Spleen (tissue), 7 donors: ENCODE data around the gene NUDT3.
"Not testable (repeated sequence)": the region's sequence is repeated elsewhere in the genome, so short reads cannot be mapped to it uniquely, and the experiment has no call there.

Experiments
- CTCF ChIP-seq, 11 experiments: fragments of 200-600 bp in 7 of 11; fragments of 450-650 bp in 4 of 11; sonication (generic) in 4 of 11; IDR thresholded peaks in 8 of 11; conservative IDR thresholded peaks in 3 of 11; 1 replicate in 7 of 11; 2 replicates in 4 of 11; pipeline versions ENCODE4 v1.4.0 to v1.8.0; 2016 to 2021; ENCODE audit warnings: antibody characterized with exemption in 11 of 11, inconsistent platforms in 4 of 11, mild to moderate bottlenecking in 1 of 11
- POLR2A ChIP-seq, 3 donors: fragments of 450-650 bp; IDR thresholded peaks; one replicate each; pipeline ENCODE4 v1.5.1; 2017; ENCODE audit warnings: antibody characterized with exemption in 3 of 3, mild to moderate bottlenecking in 1 of 3
- donor health status: DM: no; HTN: no; CAD: no; lungs with moderate emphysema.
- donor health status: DM: no; HTN: no; CAD: no.
- donor health status: DM: no; HTN: no; CAD: no.

DNA sequence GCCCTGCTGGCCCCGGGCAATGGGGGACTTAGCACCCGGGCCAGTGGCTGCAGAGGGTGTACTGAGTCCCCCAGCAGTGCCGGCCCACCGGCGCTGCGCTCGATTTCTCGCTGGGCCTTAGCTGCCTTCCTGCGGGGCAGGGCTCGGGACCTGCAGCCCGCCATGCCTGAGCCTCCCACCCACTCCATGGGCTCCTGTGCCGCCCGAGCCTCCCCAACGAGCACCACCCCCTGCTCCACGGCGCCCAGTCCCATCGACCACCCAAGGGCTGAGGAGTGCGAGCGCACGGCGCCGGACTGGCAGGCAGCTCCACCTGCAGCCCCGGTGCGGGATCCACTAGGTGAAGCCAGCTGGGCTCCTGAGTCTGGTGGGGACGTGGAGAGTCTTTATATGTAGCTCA lies 123.3 kb downstream of the NUDT3 start:
- TF ChIP-seq POLR2A (IDR thresholded peaks at IDR 0.05); CTCF (IDR thresholded peaks at IDR 0.05 in 8 of 11, conservative IDR thresholded peaks at IDR 0.05 in 3 of 11): not testable (repeated sequence)
